OCI-LY7 (cell line): ENCODE data around the gene SPATA12.

Experiments
- CTCF ChIP-seq: fragments of 200-600 bp; sonication (generic); conservative IDR thresholded peaks from 2 replicates; pipeline ENCODE4 v1.5.1; 2014; ENCODE audit warnings: mild to moderate bottlenecking, antibody characterized with exemption, low read length, moderate library complexity, mixed read lengths
- EZH2phosphoT487 ChIP-seq: fragments of 200-600 bp; sonication (generic); IDR thresholded peaks from 2 replicates; pipeline ENCODE4 v1.6.1; 2018; ENCODE audit warnings: low read depth, borderline replicate concordance, mild to moderate bottlenecking, mixed run types, antibody characterized with exemption, low read length, moderate library complexity, mixed read lengths

DNA sequence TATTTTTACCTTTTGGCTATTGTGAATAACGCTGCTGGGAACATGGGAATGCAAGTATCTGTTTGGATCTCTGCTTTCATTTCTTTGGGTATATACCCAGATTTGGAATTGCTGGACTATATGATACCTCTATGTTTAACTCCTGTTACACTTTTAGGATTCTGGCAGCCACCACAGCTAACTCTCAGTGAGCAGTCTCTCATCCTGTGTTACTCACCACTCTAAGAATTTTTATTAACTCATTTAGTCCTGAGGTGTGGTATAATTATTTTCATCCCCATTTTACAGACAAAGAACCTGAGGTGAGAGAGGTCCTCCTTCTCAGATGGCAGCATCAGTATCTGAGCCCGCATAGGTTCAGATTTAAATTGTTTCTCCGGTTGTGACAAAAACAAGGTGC lies 1.1 kb downstream of the SPATA12 start:
- TF ChIP-seq CTCF, result no peak
- no peak for TF ChIP-seq EZH2phosphoT487
